Measurements from ENCODE around the gene ATPAF2.

ATPAF2 gene

DNA sequence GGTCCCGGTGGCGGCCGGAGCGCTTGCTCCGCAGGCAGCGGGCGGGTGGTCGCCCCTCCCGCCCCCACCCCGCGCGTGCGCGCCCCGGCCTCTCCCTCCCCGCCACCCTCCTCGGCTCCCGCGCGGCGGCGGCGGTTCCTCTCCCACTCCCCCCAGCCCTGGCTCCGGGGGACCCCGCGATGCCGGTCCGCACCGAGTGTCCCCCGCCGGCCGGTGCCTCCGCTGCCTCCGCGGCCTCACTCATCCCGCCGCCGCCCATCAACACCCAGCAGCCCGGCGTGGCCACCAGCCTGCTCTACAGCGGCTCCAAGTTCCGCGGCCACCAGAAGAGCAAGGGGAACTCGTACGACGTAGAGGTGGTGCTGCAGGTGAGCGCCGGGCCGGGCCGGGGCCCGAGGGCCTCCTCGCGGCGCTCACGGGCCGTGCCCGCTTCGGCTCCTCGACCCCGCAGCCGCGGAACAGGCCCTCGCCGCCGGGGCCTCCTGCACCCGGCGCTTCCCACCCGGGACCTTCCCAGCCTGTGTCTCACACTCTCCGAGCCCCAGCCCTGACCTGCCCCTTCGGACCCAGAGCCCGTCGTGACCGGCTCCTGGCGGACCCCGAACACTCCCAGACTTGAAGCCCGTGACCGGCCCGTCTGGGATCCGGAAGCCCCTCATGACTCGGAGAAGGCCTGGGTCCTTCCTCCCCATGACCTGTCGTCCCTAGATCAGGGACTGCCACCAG lies 730 bp upstream of the ATPAF2 start:
- DNase-seq: no peak

- DNase-seq: no peak
These were observed 668 bp downstream of the ATPAF2 start for GRCh38 chr17:18038149-18038850.

DNA sequence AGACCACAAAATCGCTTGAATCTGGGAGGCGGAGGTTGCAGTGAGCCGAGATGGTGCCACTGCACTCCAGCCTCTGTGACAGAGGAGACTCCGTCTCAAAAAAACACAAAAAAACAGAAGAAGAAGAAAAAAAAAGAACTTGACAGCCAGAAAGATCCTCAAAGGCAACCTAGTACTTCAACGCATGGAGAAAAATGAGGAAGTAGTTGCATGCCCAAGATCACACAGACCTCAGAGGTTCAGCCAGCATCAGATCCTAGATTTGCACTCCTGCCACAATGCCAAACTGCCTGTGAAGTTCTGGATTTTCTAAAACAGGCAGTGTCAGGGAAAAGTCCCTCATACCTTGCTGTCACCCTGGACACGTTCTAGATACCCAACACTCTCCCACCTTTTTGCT lies 1.5 kb downstream of the ATPAF2 start:
- DNase-seq: no peak

DNA sequence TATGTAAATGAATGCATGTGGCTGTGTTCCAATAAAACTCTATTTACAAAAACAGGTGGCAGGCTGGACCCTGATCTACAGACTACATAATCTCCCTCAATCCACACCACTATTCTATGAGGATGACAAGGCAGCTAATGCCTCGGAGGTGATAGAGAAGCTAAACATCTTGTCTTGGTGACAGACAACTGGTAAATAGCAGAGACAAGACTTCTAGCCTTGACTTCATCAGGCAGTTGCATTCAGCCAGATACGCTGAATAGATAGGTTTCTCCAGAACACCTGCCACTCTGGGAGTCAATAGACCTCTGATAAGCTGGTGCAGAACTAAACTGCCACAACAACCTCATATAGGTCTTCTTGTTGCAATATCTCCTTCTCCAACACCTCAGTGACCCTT lies 3.3 kb downstream of the ATPAF2 start:
- DNase-seq: no peak

DNA sequence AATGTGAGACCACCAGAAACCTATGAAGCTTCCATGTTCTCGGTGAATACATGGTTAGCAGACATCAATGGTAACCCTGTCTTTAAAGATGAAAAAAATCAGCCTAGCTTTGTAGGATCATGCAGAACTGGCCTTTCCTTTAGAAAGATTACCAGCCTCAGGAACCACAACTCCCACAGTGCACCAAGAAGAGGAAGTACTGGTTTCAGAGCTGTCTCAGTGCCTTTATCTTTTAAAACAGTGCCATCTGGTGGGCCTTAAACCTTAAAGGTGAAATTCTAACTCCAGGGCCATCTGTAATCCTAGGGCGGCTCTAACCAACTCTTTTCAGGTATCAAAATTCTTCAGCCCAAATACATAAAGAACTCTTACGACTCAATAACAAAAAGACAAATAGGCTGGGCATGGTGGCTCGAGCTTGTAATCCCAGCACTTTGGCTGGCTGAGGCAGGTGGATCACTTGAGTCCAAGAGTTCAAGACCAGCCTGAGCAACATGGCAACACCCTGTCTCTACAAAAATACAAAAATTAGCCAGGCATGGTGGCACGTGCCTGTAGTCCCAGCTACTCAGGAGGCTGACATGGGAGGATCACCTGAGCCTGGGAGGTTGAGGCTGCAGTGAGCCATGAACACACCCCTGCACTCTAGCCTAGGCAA lies 5.4 kb downstream of the ATPAF2 start:
- peak; percentile 65 to 74 for DNase-seq

DNA sequence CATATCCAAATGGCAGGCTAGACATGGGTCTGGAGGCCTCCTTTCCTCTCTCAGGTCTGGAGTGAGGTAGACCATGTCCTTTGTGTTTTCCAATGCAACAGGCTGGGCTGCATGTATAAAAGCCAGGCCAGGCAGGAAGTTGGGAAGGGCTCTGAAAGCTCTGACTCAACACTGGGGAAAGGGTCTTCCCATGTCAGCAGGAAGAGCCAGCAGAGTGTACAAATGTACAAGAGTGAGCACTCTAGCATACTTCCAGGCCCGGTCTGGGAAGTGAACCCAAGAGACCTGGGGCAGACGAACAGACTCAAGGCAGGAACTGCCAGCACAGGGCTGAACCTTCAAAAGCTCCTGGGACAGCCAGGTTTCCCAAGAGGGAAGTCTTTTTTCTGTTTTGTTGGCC lies 7.0 kb downstream of the ATPAF2 start:
- no peak for DNase-seq

GRCh38 chr17:18028952-18029540 lies 9.9 kb downstream of the ATPAF2 start:
- DNase-seq: no peak

DNA sequence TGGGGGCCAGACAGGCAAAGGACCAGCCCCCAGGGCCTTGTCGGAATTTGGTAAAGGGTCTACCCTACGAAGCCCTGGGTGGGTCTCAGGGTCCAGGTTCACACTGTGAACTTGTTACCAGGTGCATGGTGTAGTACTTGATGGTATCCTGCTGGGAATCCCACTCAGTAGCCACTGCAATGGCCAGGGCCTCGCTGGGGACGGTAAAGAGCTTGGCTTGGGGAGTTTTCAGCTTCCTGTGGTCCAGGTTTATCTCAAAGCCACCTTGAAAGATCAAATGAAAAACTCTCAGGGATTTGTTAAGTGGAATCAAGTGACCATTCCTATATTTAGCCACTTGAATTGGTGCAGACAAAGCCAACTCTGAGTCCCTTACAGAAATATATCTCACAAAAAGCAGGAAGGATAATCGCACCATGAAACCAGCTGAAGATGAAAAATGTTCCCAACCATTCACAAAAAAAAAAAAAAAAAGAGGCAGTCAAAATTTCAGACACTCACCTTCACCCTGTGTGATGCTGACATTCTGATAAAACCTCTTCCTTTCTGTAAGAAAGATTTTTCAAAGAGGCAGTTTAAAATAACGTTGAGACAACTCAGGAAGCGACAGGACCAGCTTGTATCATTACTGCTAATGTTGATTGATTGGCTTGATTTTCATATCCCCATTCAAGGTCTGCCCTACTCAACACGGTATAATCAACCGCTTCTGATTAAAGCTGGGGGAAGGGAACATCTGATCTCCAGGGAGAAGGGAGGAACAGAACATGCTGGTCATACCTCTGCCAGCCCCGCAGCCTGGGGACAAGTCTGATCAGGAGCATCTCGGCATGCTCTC lies 10.6 kb downstream of the ATPAF2 start:
- DNase-seq: no peak

GRCh38 chr17:18027280-18027679 lies 11.7 kb downstream of the ATPAF2 start:
- DNase-seq: no peak

DNA sequence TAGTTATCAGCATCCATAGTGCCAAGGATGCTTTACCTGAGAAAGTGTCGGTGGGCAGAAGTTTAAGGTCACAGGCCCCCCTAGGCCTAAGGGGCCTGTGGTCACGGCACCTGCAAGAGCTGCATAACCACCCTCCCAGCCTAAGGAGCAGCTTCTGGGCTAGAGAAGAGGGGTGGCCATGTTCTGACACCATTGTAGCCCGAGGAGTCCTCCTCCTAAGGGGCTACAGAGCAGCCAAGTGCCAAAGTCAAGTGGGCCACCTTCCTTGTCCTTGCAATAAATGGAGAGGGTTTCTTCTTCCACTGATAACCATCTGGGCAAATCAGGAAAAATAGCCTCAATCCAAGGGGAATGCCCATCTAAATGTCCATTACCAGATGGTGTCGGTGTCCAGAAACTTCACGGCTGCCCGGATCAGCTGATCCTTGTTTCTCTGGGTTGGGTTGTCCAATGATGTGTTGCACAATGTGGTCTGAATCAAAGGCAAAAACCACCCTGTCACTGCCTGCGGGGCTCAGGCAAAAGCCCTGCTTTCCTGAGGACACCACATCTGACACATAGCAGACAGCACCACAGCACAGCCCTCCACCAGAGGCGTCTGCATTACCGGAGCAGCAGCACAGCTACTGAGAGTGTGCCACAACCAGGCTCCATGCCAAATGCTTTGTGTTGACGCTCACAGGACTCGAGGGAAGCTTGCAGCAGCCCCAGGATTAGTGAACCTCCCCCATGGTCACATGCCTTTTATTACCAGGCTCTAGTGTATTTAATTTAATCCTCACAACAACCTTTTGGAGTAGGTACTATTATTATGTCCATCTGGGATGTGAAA lies 12.8 kb downstream of the ATPAF2 start:
- no peak for DNase-seq

DNA sequence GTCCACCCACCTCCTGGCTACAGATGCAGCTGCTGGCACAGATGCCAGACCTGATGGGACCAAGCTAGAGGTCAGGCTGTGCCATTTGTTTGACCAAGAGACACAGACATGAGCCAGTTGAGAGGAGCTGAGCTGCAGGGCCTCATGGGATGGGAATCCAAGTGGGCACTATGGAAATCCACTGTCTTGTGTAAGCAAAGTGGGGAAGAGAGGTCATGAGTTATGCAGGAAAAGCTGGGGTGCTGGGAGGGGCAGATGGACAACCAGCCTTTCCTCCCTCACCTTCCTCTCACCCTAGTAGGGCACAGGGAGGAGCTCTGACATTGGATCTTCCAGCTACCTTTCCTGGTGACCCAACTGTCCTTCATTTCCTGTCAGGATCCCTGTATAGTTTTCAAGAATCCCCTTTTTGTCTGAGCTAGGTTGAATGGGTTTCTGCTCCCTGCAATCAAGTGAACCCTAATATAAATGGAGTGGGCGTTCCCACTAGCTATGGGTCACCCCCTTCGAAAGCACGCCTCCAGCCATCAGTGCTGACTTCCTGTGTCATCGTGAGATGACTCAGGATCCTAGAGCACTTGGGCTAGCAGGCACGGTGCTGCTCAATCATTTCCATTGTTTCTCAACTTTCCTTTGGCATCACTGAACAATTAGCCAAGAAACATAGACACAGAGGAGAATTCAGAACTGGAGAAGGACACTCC lies 13.6 kb downstream of the ATPAF2 start:
- DNase-seq: no peak

GRCh38 chr17:18021372-18021771 lies 17.6 kb downstream of the ATPAF2 start:
- no peak for DNase-seq

DNA sequence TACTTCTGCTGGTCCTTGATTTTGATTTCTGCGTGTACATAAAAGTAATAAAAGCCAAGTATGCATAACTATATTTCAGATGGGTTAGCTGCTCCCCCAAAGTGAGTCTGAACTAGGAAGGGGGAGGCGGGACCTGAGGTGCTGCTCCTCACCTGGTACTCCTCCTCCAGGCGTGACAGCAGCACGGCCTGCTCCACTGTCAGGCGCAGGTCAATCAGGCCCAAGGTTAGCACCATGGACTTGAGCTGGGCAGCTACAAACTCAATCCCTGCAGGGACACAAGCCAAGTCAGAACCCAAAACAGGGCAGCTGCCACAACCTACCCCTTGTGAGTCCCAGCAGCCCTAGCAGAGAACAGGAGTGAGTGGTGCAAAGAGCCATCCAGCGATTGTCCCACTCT lies 18.0 kb downstream of the ATPAF2 start:
- DNase-seq: no peak

DNA sequence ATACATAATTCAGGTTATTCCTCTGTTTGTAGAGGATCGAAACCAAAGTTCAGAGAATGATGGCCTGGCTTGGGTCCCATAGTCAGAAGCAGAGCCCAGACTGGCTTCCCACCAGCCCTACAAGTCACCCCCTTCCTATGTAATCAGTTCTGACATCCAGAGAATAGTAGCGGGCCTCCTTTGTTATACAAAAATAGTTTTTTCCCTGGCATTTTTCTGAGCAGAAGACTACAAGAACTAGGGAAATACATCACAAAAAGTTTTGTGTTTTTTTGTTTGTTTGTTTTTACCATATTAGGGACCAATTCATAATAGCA lies 19.2 kb downstream of the ATPAF2 start:
- no peak for DNase-seq

DNA sequence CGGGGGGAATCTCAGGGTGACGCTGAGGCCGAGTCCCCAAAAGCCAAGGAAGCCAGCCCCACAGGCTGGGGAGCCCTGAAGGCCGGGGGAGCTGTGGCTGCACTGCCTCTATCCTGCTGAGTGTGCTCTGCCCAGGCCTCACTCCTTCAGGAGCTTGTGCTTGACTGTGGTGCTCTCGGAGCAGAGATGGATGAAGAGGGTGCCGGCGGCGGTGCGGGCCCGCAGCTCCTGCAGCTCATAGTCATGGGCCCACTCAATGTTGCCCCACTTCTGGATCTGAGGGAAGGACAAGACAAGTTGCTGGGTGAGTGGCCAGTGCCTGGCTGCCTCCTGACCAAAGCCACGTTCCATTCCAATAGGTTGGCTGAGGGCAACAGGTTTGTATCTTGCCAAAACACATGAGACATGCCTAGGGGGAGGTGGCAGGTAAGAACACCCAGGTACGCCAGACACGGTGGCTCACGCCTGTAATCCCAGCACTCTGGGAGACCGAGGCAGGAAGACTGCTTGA lies 20.5 kb downstream of the ATPAF2 start:
- DNase-seq: no peak

DNA sequence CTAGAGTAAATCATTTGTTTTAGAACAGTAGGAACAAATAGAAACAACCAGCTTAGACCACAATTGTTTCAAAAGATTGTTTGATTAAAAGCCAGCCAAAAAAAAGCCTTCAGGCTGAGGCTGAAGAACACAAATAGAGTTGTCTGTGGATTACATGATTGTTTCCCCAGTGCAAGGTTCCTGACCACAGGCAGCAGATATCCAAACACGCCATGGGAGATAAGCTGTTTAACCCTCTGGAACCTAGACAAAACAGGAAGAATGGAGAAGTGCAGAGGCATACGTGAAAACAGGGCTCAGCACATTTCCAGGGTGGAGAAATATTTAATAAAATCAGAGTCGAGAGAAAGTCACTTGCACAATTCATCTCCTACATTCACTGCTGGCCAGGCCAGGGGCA lies 21.0 kb downstream of the ATPAF2 start:
- no peak for DNase-seq

- no peak for DNase-seq
These were observed 22.5 kb downstream of the ATPAF2 start for GRCh38 chr17:18016426-18016825.

DNA sequence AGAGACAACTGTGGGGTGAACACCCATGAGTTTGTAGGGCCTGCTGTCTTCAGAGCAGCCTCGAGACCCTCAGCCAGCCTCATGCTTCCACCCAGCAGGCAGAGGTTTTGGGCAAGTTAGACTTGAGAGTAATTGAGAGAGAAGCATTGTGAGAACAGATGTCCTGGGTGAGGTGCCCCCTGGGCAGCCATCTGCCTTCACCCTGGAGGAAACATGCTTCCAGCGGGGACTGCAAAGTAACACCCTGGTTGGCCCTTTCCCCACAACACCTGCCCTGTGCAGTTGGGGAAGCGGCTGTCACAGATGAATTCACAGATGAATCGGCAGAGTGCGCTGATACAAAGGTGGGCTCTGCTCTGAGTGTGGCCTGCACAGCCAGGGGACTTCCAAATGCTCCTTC lies 23.4 kb downstream of the ATPAF2 start:
- no peak for DNase-seq

GRCh38 chr17:18014006-18014405 lies 25.0 kb downstream of the ATPAF2 start:
- DNase-seq: no peak

- DNase-seq: no peak
These were observed 27.7 kb downstream of the ATPAF2 start for GRCh38 chr17:18011286-18011685.
